Vagina (tissue), 2 donors: Measurements from ENCODE around the gene TMPRSS12.

Experiments used
- CTCF ChIP-seq, 3 experiments: fragments of 450-650 bp in 2 of 3; fragments of 200-600 bp in 1 of 3; sonication (generic) in 1 of 3; IDR thresholded peaks; one replicate each; pipeline ENCODE4 v1.5.1; 2017 to 2019; ENCODE audit warnings: antibody characterized with exemption in 3 of 3, mild to moderate bottlenecking in 2 of 3, moderate library complexity in 2 of 3
- POLR2A ChIP-seq, 2 donors: fragments of 450-650 bp; IDR thresholded peaks; one replicate each; pipeline ENCODE4 v1.6.1; 2017; ENCODE audit warnings: antibody characterized with exemption in 2 of 2, mild to moderate bottlenecking in 2 of 2, moderate library complexity in 2 of 2

GRCh38 chr12:50828121-50828520 is 14.6 kb upstream of the TMPRSS12 start:
- TF ChIP-seq POLR2A (IDR thresholded peaks at IDR 0.05) (no peak), CTCF (IDR thresholded peaks at IDR 0.05) (no peak)
